Activated effector memory CD4-positive, alpha-beta T cell treated with Interleukin-2 at 50 U/mL for 16 hours (primary cell): Measurements from ENCODE around the gene SPDYE16.
"Not testable (repeated sequence)": the region's sequence is repeated elsewhere in the genome, so short reads cannot be mapped to it uniquely, and the experiment has no call there.

Experiments used
- DNase-seq: peaks from one replicate; pipeline ENCODE4 v3.0.0-alpha.2; 2020

Gene SPDYE16

GRCh38 chr7:76503244-76503643 is 39.9 kb downstream of the SPDYE16 start:
- not testable (repeated sequence) for DNase-seq

GRCh38 chr7:76502836-76503235 is 40.3 kb downstream of the SPDYE16 start:
- DNase-seq = not testable (repeated sequence)

GRCh38 chr7:76502224-76502623 is 40.9 kb downstream of the SPDYE16 start:
- DNase-seq = not testable (repeated sequence)

GRCh38 chr7:76499924-76500241 is 43.2 kb downstream of the SPDYE16 start:
- not testable (repeated sequence) for DNase-seq

- not testable (repeated sequence) for DNase-seq
These were observed 43.7 kb downstream of the SPDYE16 start for GRCh38 chr7:76499201-76499923.

GRCh38 chr7:76498583-76499200 is 44.4 kb downstream of the SPDYE16 start:
- not testable (repeated sequence) for DNase-seq

- DNase-seq = not testable (repeated sequence)
These were observed 45.0 kb downstream of the SPDYE16 start for GRCh38 chr7:76497918-76498582.

- DNase-seq = not testable (repeated sequence)
These were observed 47.4 kb downstream of the SPDYE16 start for GRCh38 chr7:76495717-76496116.

GRCh38 chr7:76492139-76492538 is 51.0 kb downstream of the SPDYE16 start:
- DNase-seq = not testable (repeated sequence)

- DNase-seq = not testable (repeated sequence)
These were observed 55.1 kb downstream of the SPDYE16 start for GRCh38 chr7:76487969-76488368.

GRCh38 chr7:76486618-76487017 is 56.5 kb downstream of the SPDYE16 start:
- DNase-seq = not testable (repeated sequence)

- DNase-seq = not testable (repeated sequence)
These were observed 57.1 kb downstream of the SPDYE16 start for GRCh38 chr7:76485822-76486610.

- not testable (repeated sequence) for DNase-seq
These were observed 58.6 kb downstream of the SPDYE16 start for GRCh38 chr7:76484456-76484855.

- not testable (repeated sequence) for DNase-seq
These were observed 60.0 kb downstream of the SPDYE16 start for GRCh38 chr7:76483081-76483480.

GRCh38 chr7:76482660-76483059 is 60.4 kb downstream of the SPDYE16 start:
- not testable (repeated sequence) for DNase-seq
